HuH-7 (cell line): ENCODE measurements around the gene MFSD2A.
"Not testable (repeated sequence)": the region's sequence is repeated elsewhere in the genome, so short reads cannot be mapped to it uniquely, and the experiment has no call there.

Experiments used
- DNase-seq: peaks from one replicate; pipeline ENCODE4 v3.0.0; 2011; ENCODE audit warnings: low spot score

The MFSD2A gene

GRCh38 chr1:39969048-39969447 lies 14.1 kb downstream of the MFSD2A start:
- DNase-seq: no peak

GRCh38 chr1:39969531-39970270 lies 14.8 kb downstream of the MFSD2A start:
- DNase-seq: no peak

- no peak for DNase-seq
Measured at GRCh38 chr1:39970274-39970673, 15.3 kb downstream of the MFSD2A start.

- DNase-seq: no peak
Measured at GRCh38 chr1:39971138-39971537, 16.2 kb downstream of the MFSD2A start.

GRCh38 chr1:39973503-39974135 lies 18.7 kb downstream of the MFSD2A start:
- DNase-seq: peak; percentile 93

- no peak for DNase-seq
Measured at GRCh38 chr1:39976732-39977131, 21.8 kb downstream of the MFSD2A start.

- no peak for DNase-seq
Measured at GRCh38 chr1:39977202-39977601, 22.3 kb downstream of the MFSD2A start.

- DNase-seq: no peak
Measured at GRCh38 chr1:39979654-39980053, 24.7 kb downstream of the MFSD2A start.

GRCh38 chr1:39980555-39981313 lies 25.8 kb downstream of the MFSD2A start:
- DNase-seq: no peak

- DNase-seq: no peak
Measured at GRCh38 chr1:39981385-39981784, 26.4 kb downstream of the MFSD2A start.

GRCh38 chr1:39981945-39982344 lies 27.0 kb downstream of the MFSD2A start:
- DNase-seq: no peak

GRCh38 chr1:39984480-39984879 lies 29.5 kb downstream of the MFSD2A start:
- not testable (repeated sequence) for DNase-seq

GRCh38 chr1:39984951-39985350 lies 30.0 kb downstream of the MFSD2A start:
- no peak for DNase-seq

- no peak for DNase-seq
Measured at GRCh38 chr1:39987869-39988268, 32.9 kb downstream of the MFSD2A start.

- DNase-seq: no peak
Measured at GRCh38 chr1:39988618-39989343, 33.8 kb downstream of the MFSD2A start.

GRCh38 chr1:39990428-39990827 lies 35.5 kb downstream of the MFSD2A start:
- no peak for DNase-seq

- DNase-seq: no peak
Measured at GRCh38 chr1:39992234-39992633, 37.3 kb downstream of the MFSD2A start.

GRCh38 chr1:39992888-39993287 lies 37.9 kb downstream of the MFSD2A start:
- no peak for DNase-seq

- DNase-seq: no peak
Measured at GRCh38 chr1:39995973-39996393, 41.0 kb downstream of the MFSD2A start.

- no peak for DNase-seq
Measured at GRCh38 chr1:39996396-39997004, 41.6 kb downstream of the MFSD2A start.

GRCh38 chr1:40001456-40001855 lies 46.5 kb downstream of the MFSD2A start:
- no peak for DNase-seq
